ENCODE data around the gene PRRT2. TPM values are rescaled to one million over a fixed set of nuclear protein-coding genes. Genes with fewer than 3 reads are reported as not detected.
A peak's percentile ranks its signal among the peaks of the same experiment; 100 is the strongest.

Gene PRRT2
- total RNA-seq, 1 experiment from 2014 or later = 20.5 TPM

DNA sequence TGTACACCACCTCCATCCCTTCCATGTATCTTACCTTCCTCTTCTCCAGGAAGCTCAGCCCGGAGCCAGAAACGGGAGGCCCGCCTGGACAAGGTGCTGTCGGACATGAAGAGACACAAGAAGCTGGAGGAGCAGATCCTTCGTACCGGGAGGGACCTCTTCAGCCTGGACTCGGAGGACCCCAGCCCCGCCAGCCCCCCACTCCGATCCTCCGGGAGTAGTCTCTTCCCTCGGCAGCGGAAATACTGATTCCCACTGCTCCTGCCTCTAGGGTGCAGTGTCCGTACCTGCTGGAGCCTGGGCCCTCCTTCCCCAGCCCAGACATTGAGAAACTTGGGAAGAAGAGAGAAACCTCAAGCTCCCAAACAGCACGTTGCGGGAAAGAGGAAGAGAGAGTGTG, 7.5 kb downstream of the PRRT2 start:
- Mint-ChIP-seq H3K27me3 (ENCODE audit: low read depth) (no peaks in the 10 kb centered on the region; the same call in 1 of the 2 replicates), H3K9me3 (no peaks in the 10 kb centered on the region), H3K4me1 (peaks cover 45% of the 10 kb centered on the region), H3K36me3 (peaks cover 30% of the 10 kb centered on the region), H3K27ac (peak overlapping the region; percentile 38), H3K4me3 (peak overlapping the region; percentile 47)
- ChIA-PET CTCF (interaction anchor here (0.6 to 6.0 kb wide), 10 partner anchors 10 to 682 kb away, joined by 3 to 50 read pairs (median 4); partner anchors contain the start of gene TLCD3B), POLR2A (interaction anchor here (1.0 kb wide), 1 partner anchor 9 kb away, joined by 4 read pairs; no protein-coding TSS in a partner anchor)
- DNase-seq (ENCODE audit: low spot score) (no peak), ATAC-seq (no peak)
- TF ChIP-seq TCF7 (CRISPR knock-in tag; IDR thresholded peaks at IDR 0.05; ENCODE audit: low read depth) = no peak
- TF ChIP-seq, protein P1, sequence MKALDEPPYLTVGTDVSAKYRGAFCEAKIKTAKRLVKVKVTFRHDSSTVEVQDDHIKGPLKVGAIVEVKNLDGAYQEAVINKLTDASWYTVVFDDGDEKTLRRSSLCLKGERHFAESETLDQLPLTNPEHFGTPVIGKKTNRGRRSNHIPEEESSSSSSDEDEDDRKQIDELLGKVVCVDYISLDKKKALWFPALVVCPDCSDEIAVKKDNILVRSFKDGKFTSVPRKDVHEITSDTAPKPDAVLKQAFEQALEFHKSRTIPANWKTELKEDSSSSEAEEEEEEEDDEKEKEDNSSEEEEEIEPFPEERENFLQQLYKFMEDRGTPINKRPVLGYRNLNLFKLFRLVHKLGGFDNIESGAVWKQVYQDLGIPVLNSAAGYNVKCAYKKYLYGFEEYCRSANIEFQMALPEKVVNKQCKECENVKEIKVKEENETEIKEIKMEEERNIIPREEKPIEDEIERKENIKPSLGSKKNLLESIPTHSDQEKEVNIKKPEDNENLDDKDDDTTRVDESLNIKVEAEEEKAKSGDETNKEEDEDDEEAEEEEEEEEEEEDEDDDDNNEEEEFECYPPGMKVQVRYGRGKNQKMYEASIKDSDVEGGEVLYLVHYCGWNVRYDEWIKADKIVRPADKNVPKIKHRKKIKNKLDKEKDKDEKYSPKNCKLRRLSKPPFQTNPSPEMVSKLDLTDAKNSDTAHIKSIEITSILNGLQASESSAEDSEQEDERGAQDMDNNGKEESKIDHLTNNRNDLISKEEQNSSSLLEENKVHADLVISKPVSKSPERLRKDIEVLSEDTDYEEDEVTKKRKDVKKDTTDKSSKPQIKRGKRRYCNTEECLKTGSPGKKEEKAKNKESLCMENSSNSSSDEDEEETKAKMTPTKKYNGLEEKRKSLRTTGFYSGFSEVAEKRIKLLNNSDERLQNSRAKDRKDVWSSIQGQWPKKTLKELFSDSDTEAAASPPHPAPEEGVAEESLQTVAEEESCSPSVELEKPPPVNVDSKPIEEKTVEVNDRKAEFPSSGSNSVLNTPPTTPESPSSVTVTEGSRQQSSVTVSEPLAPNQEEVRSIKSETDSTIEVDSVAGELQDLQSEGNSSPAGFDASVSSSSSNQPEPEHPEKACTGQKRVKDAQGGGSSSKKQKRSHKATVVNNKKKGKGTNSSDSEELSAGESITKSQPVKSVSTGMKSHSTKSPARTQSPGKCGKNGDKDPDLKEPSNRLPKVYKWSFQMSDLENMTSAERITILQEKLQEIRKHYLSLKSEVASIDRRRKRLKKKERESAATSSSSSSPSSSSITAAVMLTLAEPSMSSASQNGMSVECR (CRISPR knock-in tag; IDR thresholded peaks at IDR 0.05; ENCODE audit: borderline replicate concordance) = no peak
- TF ChIP-seq ZNF425 (CRISPR knock-in tag; conservative IDR thresholded peaks at IDR 0.05) = no peak
- TF ChIP-seq MXD4 (CRISPR knock-in tag; IDR thresholded peaks at IDR 0.05; ENCODE audit: borderline replicate concordance) = no peak
- no peak for TF ChIP-seq USF1 (CRISPR knock-in tag; IDR thresholded peaks at IDR 0.05)

- Mint-ChIP-seq H3K4me3 (peak within 1 kb of the TSS; percentile 47), H3K4me1 (peaks cover 43% of the 10 kb centered on the region), H3K36me3 (peaks cover 30% of the 10 kb centered on the region), H3K27me3 (ENCODE audit: low read depth) (no peaks in the 10 kb centered on the region; the same call in 1 of the 2 replicates), H3K27ac (peak within 1 kb of the TSS; percentile 45), H3K9me3 (no peaks in the 10 kb centered on the region)
- ChIA-PET POLR2A (interaction anchor here (1.0 kb wide), 1 partner anchor 8 kb away, joined by 4 read pairs; no protein-coding TSS in a partner anchor), CTCF (interaction anchor here (0.6 to 6.0 kb wide), 11 partner anchors 10 to 681 kb away, joined by 3 to 50 read pairs (median 5); partner anchors contain the start of gene TLCD3B)
- ATAC-seq (no peak), DNase-seq (ENCODE audit: low spot score) (no peak)
- TF ChIP-seq GABPB1 (CRISPR knock-in tag; IDR thresholded peaks at IDR 0.05) (0 out of 2 replicates have a peak, but pooled peaks have one; percentile 25), ZNF232 (CRISPR knock-in tag; IDR thresholded peaks at IDR 0.05) (no peak)
- TF ChIP-seq, protein P2, sequence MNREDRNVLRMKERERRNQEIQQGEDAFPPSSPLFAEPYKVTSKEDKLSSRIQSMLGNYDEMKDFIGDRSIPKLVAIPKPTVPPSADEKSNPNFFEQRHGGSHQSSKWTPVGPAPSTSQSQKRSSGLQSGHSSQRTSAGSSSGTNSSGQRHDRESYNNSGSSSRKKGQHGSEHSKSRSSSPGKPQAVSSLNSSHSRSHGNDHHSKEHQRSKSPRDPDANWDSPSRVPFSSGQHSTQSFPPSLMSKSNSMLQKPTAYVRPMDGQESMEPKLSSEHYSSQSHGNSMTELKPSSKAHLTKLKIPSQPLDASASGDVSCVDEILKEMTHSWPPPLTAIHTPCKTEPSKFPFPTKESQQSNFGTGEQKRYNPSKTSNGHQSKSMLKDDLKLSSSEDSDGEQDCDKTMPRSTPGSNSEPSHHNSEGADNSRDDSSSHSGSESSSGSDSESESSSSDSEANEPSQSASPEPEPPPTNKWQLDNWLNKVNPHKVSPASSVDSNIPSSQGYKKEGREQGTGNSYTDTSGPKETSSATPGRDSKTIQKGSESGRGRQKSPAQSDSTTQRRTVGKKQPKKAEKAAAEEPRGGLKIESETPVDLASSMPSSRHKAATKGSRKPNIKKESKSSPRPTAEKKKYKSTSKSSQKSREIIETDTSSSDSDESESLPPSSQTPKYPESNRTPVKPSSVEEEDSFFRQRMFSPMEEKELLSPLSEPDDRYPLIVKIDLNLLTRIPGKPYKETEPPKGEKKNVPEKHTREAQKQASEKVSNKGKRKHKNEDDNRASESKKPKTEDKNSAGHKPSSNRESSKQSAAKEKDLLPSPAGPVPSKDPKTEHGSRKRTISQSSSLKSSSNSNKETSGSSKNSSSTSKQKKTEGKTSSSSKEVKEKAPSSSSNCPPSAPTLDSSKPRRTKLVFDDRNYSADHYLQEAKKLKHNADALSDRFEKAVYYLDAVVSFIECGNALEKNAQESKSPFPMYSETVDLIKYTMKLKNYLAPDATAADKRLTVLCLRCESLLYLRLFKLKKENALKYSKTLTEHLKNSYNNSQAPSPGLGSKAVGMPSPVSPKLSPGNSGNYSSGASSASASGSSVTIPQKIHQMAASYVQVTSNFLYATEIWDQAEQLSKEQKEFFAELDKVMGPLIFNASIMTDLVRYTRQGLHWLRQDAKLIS (CRISPR knock-in tag; IDR thresholded peaks at IDR 0.05; ENCODE audit: borderline replicate concordance) = no peak
These were observed 8.3 kb downstream of the PRRT2 start, which contains the start of gene MVP for GRCh38 chr16:29820271-29820701. TSS of gene MVP (plus strand) at chr16:29820462. CDS start at chr16:29830550, 10,088 bp downstream.
